Naive thymus-derived CD4-positive, alpha-beta T cell (primary cell): ENCODE results near the gene FSCB. TPM values are rescaled to one million over a fixed set of nuclear protein-coding genes. Genes with fewer than 3 reads are reported as not detected.
"Not testable (repeated sequence)": the region's sequence is repeated elsewhere in the genome, so short reads cannot be mapped to it uniquely, and the experiment has no call there.

ENCODE experiments used
- ATAC-seq: fragments of 150-1000 bp; cut with Tn5 transposase; 2 replicates; pipeline ENCODE4 v1.10.0; 2021; ENCODE audit warnings: mild to moderate bottlenecking, moderate library complexity
- CTCF ChIA-PET: fragments of 350-600 bp; sonication (Branson Sonifier 250); formaldehyde crosslinking; loops from one replicate; lab custom pipeline; 2021; ENCODE audit warnings: antibody characterized with exemption; lab: Charles Lee
- POLR2A ChIA-PET: fragments of 350-600 bp; sonication (Branson Sonifier 250); formaldehyde crosslinking; loops from one replicate; lab custom pipeline; 2021; ENCODE audit warnings: antibody characterized with exemption, inconsistent platforms; lab: Charles Lee
- DNase-seq, 9 donors: peaks; one replicate each; pipeline versions ENCODE4 v3.0.0 to v3.0.0-alpha.2; 2020 to 2022; ENCODE audit warnings: mixed read lengths in 1 of 9
- H3K27ac ChIP-seq: one replicate; pipeline ENCODE4 v1.7.0; 2013; ENCODE audit warnings: mild to moderate bottlenecking, low read depth, low read length, moderate library complexity
- H3K27me3 ChIP-seq, 2 donors: one replicate each; pipeline ENCODE4 v1.7.0; 2013; ENCODE audit warnings: low read length in 2 of 2, mild to moderate bottlenecking in 2 of 2, moderate library complexity in 2 of 2; ENCODE audit not compliant: control insufficient read depth in 2 of 2, insufficient read depth in 2 of 2
- H3K36me3 ChIP-seq, 3 experiments: 1 replicate in 2 of 3; 2 replicates in 1 of 3; pipeline ENCODE4 v1.7.0; 2013; ENCODE audit warnings: low read length in 3 of 3, mild to moderate bottlenecking in 3 of 3, moderate library complexity in 1 of 3; ENCODE audit not compliant: insufficient read depth in 3 of 3, control insufficient read depth in 2 of 3
- H3K4me1 ChIP-seq, 2 donors: one replicate each; pipeline ENCODE4 v1.7.0; 2013; ENCODE audit warnings: low read length in 2 of 2, mild to moderate bottlenecking in 2 of 2, moderate library complexity in 1 of 2; ENCODE audit not compliant: control insufficient read depth in 2 of 2, insufficient read depth in 2 of 2
- H3K4me3 ChIP-seq: 2 replicates; pipeline ENCODE4 v1.7.0; 2013; ENCODE audit warnings: mild to moderate bottlenecking, low read length
- H3K9me3 ChIP-seq, 3 experiments: 1 replicate in 2 of 3; 2 replicates in 1 of 3; pipeline ENCODE4 v1.7.0; 2013; ENCODE audit warnings: low read length in 3 of 3; ENCODE audit not compliant: control insufficient read depth in 2 of 3
- H3K27ac Mint-ChIP-seq, 9 donors: one replicate each; pipeline ENCODE4 v1.8.0; 2020 to 2022; ENCODE audit warnings: mixed read lengths in 9 of 9, mild to moderate bottlenecking in 8 of 9, moderate library complexity in 5 of 9, inconsistent platforms in 2 of 9
- H3K27me3 Mint-ChIP-seq, 5 donors: one replicate each; pipeline ENCODE4 v1.8.0; 2021 to 2022; ENCODE audit warnings: mixed read lengths in 5 of 5, mild to moderate bottlenecking in 1 of 5
- H3K36me3 Mint-ChIP-seq, 5 donors: one replicate each; pipeline ENCODE4 v1.8.0; 2020 to 2022; ENCODE audit warnings: mixed read lengths in 5 of 5, mild to moderate bottlenecking in 3 of 5, inconsistent platforms in 1 of 5
- H3K4me1 Mint-ChIP-seq, 7 donors: one replicate each; pipeline ENCODE4 v1.8.0; 2020 to 2022; ENCODE audit warnings: mixed read lengths in 7 of 7, mild to moderate bottlenecking in 3 of 7, inconsistent platforms in 1 of 7
- H3K4me3 Mint-ChIP-seq, 10 donors: one replicate each; pipeline ENCODE4 v1.8.0; 2020 to 2022; ENCODE audit warnings: mild to moderate bottlenecking in 10 of 10, mixed read lengths in 10 of 10, moderate library complexity in 6 of 10, inconsistent platforms in 2 of 10
- H3K9me3 Mint-ChIP-seq, 11 donors: one replicate each; pipeline ENCODE4 v1.8.0; 2020 to 2022; ENCODE audit warnings: mixed read lengths in 11 of 11, mild to moderate bottlenecking in 4 of 11, inconsistent platforms in 1 of 11, moderate library complexity in 1 of 11
- intact Hi-C, 2 donors: fragments of 100-400 bp; cut with micrococcal nuclease; formaldehyde crosslinking; loops; one replicate each; pipeline ENCODE4 v1.15.1; 2023
- polyA plus RNA-seq, 2 donors: library from polyadenylated mRNA; unstranded; fragments of 300-500 nt; fragmentation: Illumina TruSeq; gene quantifications; one replicate each; pipeline ENCODE4 v1.2.3, GENCODE V29; 2021
- total RNA-seq, 6 experiments: library from RNA in 5 of 6; stranded (reverse) in 5 of 6; gene quantifications; 1 replicate in 5 of 6; 2 replicates in 1 of 6; pipeline ENCODE4 v1.2.3 and lab custom pipeline; 2021 to 2026

FSCB gene
- total and polyA plus RNA-seq, 7 experiments from 2014 or later = not detected

GRCh38 chr14:44515668-44516067 lies 8.6 kb upstream of the FSCB start:
- DNase-seq, H3K27ac Mint-ChIP-seq, POLR2A ChIA-PET, H3K27me3 Mint-ChIP-seq, H3K27me3 ChIP-seq, H3K4me1 Mint-ChIP-seq, H3K36me3 Mint-ChIP-seq, H3K4me3 Mint-ChIP-seq, H3K9me3 ChIP-seq, H3K36me3 ChIP-seq, ATAC-seq, CTCF ChIA-PET, H3K4me1 ChIP-seq, intact Hi-C loops, H3K27ac ChIP-seq, H3K4me3 ChIP-seq: not testable (repeated sequence)
- peaks cover 3 to 21% (median 12%) of the 10 kb centered on the region in 11 donors for H3K9me3 Mint-ChIP-seq

GRCh38 chr14:44508834-44509233 lies 1.8 kb upstream of the FSCB start:
- ChIA-PET CTCF (no interaction called here), POLR2A (no interaction called here)
- peaks cover 4 to 20% (median 9%) of the 10 kb centered on the region in 11 donors for H3K9me3 Mint-ChIP-seq
- no peak overlapping the region for H3K27ac Mint-ChIP-seq
- Histone ChIP-seq H3K27me3 (no peaks in the 10 kb centered on the region), H3K4me1 (no peaks in the 10 kb centered on the region), H3K9me3 (no peaks in the 10 kb centered on the region), H3K36me3 (no peaks in the 10 kb centered on the region), H3K4me3 (no peak overlapping the region), H3K27ac (no peak overlapping the region)
- no peak for ATAC-seq
- no peak for DNase-seq
- no peak overlapping the region for H3K4me3 Mint-ChIP-seq
- no peaks in the 10 kb centered on the region for H3K4me1 Mint-ChIP-seq
- no peaks in the 10 kb centered on the region for H3K27me3 Mint-ChIP-seq
- intact Hi-C loops = no loop called here
- H3K36me3 Mint-ChIP-seq = no peaks in the 10 kb centered on the region

DNA sequence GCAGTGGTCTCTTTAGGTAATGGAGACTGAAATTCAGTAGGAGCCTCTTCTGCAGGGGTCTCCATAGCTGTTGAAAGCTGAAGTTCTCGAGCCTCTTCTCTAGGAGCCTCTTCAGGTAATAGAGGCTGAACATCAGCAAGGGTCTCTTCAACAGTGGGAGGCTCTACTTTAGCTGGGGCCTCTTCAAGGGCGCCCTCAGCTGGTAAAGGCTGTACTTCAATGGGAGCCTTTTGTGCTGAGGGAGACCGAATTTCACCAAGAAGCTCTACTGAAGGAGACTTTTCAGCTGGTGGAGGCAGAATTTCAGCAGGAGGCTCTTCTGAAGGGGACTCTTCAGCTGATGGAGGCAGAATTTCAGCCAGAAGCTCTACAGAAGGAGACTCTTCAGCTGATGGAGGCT lies 1.5 kb downstream of the FSCB start:
- H3K4me1 Mint-ChIP-seq = no peaks in the 10 kb centered on the region
- no peak overlapping the region for H3K4me3 ChIP-seq
- DNase-seq (no peak), ATAC-seq (no peak)
- intact Hi-C loops = no loop called here
- POLR2A ChIA-PET = no interaction called here
- no peak overlapping the region for H3K27ac ChIP-seq
- peaks cover 2 to 13% (median 5%) of the 10 kb centered on the region in 11 donors for H3K9me3 Mint-ChIP-seq
- H3K36me3 Mint-ChIP-seq = no peaks in the 10 kb centered on the region
- H3K4me1 ChIP-seq = no peaks in the 10 kb centered on the region
- CTCF ChIA-PET = no interaction called here
- H3K4me3 Mint-ChIP-seq = no peak overlapping the region
- no peaks in the 10 kb centered on the region for H3K9me3 ChIP-seq
- H3K27ac Mint-ChIP-seq = no peak overlapping the region
- H3K27me3 Mint-ChIP-seq = no peaks in the 10 kb centered on the region
- H3K27me3 ChIP-seq = no peaks in the 10 kb centered on the region
- H3K36me3 ChIP-seq = no peaks in the 10 kb centered on the region

GRCh38 chr14:44497148-44497547 lies 9.9 kb downstream of the FSCB start:
- ChIA-PET POLR2A (no interaction called here), CTCF (no interaction called here)
- no peak overlapping the region for H3K27ac ChIP-seq
- H3K4me3 ChIP-seq = no peak overlapping the region
- H3K4me1 ChIP-seq = no peaks in the 10 kb centered on the region
- Mint-ChIP-seq H3K9me3 (peaks cover 0 to 31% (median 4%) of the 10 kb centered on the region in 11 donors), H3K4me1 (no peaks in the 10 kb centered on the region), H3K27me3 (no peaks in the 10 kb centered on the region), H3K36me3 (no peaks in the 10 kb centered on the region), H3K4me3 (no peak overlapping the region), H3K27ac (no peak overlapping the region)
- H3K36me3 ChIP-seq = no peaks in the 10 kb centered on the region
- DNase-seq (no peak), ATAC-seq (no peak)
- H3K27me3 ChIP-seq = no peaks in the 10 kb centered on the region
- intact Hi-C loops = no loop called here
- H3K9me3 ChIP-seq = no peaks in the 10 kb centered on the region

GRCh38 chr14:44494137-44494536 lies 12.9 kb downstream of the FSCB start:
- CTCF ChIA-PET = no interaction called here
- Histone ChIP-seq H3K4me3 (no peak overlapping the region), H3K27me3 (no peaks in the 10 kb centered on the region), H3K4me1 (no peaks in the 10 kb centered on the region), H3K36me3 (no peaks in the 10 kb centered on the region), H3K9me3 (no peaks in the 10 kb centered on the region), H3K27ac (no peak overlapping the region)
- no peaks in the 10 kb centered on the region for H3K27me3 Mint-ChIP-seq
- no peaks in the 10 kb centered on the region for H3K36me3 Mint-ChIP-seq
- no peak for ATAC-seq
- no peak for DNase-seq
- POLR2A ChIA-PET = no interaction called here
- no peaks in the 10 kb centered on the region for H3K4me1 Mint-ChIP-seq
- H3K4me3 Mint-ChIP-seq = no peak overlapping the region
- intact Hi-C loops = no loop called here
- no peak overlapping the region for H3K27ac Mint-ChIP-seq
- peaks cover 0 to 27% (median 4%) of the 10 kb centered on the region in 11 donors for H3K9me3 Mint-ChIP-seq

DNA sequence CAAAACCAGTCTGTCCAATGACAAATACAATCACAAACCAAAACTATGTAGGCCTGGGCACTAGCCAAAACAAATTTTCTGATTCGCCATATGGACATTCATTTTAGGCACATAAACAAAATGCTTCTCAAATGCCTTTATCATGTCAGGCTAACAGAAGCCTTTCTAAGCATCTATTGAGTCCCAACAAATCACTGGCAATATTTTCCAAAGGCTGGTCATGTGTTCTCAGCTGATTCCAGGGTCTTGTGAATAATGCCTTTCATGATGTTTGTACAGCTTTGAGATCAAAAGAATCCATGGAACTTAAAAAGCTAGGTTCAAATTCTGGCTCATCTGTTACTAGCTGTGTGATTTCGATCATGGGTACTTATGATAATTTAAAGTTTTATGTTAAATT lies 16.1 kb downstream of the FSCB start:
- Histone ChIP-seq H3K4me3 (no peak overlapping the region), H3K27ac (no peak overlapping the region), H3K4me1 (no peaks in the 10 kb centered on the region), H3K9me3 (no peaks in the 10 kb centered on the region), H3K36me3 (no peaks in the 10 kb centered on the region), H3K27me3 (no peaks in the 10 kb centered on the region)
- Mint-ChIP-seq H3K27ac (no peak overlapping the region), H3K4me1 (no peaks in the 10 kb centered on the region), H3K4me3 (no peak overlapping the region), H3K36me3 (peaks cover 0 to 4% (median 0%) of the 10 kb centered on the region in 5 donors), H3K27me3 (no peaks in the 10 kb centered on the region), H3K9me3 (peaks cover 0 to 40% (median 5%) of the 10 kb centered on the region in 11 donors)
- CTCF ChIA-PET = no interaction called here
- POLR2A ChIA-PET = no interaction called here
- ATAC-seq = no peak
- intact Hi-C loops = no loop called here
- DNase-seq = no peak

DNA sequence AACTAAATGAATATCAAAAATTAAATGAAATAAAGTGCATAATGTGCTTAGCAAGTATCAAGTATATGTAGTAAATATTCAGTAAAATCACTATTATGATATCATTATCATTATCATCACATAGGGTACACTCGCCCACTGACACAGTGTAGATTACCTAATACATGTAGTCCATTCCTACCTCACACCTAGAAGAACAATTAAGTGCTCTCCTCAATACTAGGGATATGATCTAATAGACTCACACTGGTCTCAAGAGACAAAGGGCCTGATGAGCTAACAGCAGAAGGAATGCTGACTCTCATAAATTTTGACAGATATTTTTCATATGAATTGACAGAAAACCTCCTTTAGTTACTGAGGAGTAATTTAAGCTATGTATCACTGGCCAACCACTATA lies 29.1 kb downstream of the FSCB start:
- H3K9me3 Mint-ChIP-seq = peaks cover 0 to 36% (median 11%) of the 10 kb centered on the region in 11 donors
- no peak overlapping the region for H3K27ac Mint-ChIP-seq
- no peak for ATAC-seq
- no peak for DNase-seq
- Histone ChIP-seq H3K4me3 (no peak overlapping the region), H3K27me3 (no peaks in the 10 kb centered on the region), H3K27ac (no peak overlapping the region), H3K36me3 (no peaks in the 10 kb centered on the region), H3K9me3 (no peaks in the 10 kb centered on the region), H3K4me1 (no peaks in the 10 kb centered on the region)
- no peaks in the 10 kb centered on the region for H3K27me3 Mint-ChIP-seq
- peaks cover 0 to 3% (median 0%) of the 10 kb centered on the region in 5 donors for H3K36me3 Mint-ChIP-seq
- intact Hi-C loops = no loop called here
- CTCF ChIA-PET = no interaction called here
- no peak overlapping the region for H3K4me3 Mint-ChIP-seq
- no peaks in the 10 kb centered on the region for H3K4me1 Mint-ChIP-seq
- POLR2A ChIA-PET = no interaction called here
